Stimulated activated CD8-positive, alpha-beta memory T cell treated with anti-CD3 and anti-CD28 coated beads, Interleukin-15, amount 100 ng/mL, for 4 hours (primary cell): ENCODE results near the gene PGAP6.
"Not testable (repeated sequence)": the region's sequence is repeated elsewhere in the genome, so short reads cannot be mapped to it uniquely, and the experiment has no call there.

Experiments used
- DNase-seq, 2 donors: peaks; one replicate each; pipeline ENCODE4 v3.0.0-alpha.2; 2020; ENCODE audit warnings: low read depth in 2 of 2

PGAP6 gene

GRCh38 chr16:379183-379960 lies 2.4 kb downstream of the PGAP6 start:
- DNase-seq, result no peak

GRCh38 chr16:378821-379182 lies 3.0 kb downstream of the PGAP6 start:
- no peak for DNase-seq

GRCh38 chr16:378113-378820 lies 3.5 kb downstream of the PGAP6 start:
- not testable (repeated sequence) for DNase-seq

GRCh38 chr16:377419-377951 lies 4.3 kb downstream of the PGAP6 start:
- DNase-seq, result no peak

DNA sequence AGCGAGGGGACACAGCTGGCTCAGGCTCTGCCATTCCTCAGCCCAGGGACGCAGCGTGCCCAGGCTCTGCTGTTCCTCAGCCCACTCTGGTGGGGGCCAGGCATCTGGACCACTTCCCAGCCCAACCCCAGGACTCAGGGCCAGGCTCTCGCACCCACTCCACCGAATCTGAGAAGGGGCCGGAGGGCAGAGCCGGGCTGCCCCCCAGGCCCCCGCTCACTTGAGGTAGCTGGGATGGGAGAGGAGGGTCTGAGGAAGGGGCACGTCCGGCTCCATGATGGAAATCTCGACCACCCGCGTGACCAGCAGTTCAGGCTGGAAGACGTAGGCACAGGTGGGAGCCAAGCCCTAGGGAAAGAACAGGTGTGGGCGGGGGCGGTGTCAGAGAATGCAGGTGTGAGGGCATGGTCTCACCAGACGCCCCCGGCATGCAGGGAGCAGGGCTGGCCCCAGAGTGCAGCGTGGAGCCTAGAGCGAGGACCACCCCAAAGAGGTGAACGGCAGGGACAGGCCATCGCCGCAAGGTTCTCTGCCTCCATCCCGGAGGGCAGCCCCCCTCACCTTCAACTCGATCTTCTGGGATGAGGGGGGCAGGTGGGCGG lies 4.9 kb downstream of the PGAP6 start:
- no peak for DNase-seq

DNA sequence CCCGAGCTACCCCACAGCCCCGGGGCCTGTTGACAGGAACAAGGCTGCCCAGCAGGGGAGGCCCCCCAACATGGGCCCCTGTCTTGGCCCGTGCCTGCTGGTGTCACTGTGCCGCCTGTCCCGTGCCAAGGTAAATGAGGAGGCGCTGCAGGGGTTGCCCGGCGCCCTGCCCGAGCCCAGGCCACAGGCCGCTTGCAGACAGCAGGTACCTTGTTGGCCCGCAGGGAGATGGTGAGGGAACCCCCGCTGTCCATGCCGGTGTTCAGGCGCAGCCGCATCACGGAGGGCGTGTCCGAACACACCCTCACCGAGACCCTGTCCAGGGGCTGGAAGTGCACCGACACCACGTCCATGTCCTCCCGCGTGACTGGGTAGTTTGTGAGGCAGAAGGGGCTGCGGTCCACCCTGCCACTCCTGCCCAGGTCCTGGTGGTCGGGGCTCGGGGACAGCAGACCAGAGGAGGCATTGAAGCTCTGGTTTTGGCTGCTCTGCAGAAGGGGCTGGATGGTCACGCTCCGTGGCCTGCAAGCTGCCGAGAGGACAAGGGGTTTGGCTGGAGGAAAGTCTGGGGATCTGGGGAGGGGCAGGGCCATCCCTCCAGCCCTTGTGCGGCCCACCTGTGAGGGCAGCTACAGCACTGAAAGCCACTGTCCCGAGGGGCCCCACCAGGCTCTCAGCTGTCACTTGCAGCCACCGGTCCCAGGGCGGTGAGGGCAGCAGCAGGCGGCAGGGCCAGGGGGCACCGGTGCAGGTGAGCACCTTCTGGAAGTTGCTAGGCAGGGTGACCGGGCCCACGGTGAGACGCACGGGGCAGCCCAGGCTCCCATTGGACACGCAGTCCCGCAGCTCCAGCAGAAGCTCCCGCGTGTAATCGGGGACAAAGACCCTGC lies 5.6 kb downstream of the PGAP6 start:
- no peak for DNase-seq

- no peak for DNase-seq
Observed at GRCh38 chr16:375212-375611, 6.6 kb downstream of the PGAP6 start.

GRCh38 chr16:374616-374926 lies 7.2 kb downstream of the PGAP6 start:
- DNase-seq, result no peak

- no peak for DNase-seq
Observed at GRCh38 chr16:373848-374615, 7.7 kb downstream of the PGAP6 start.

- DNase-seq, result no peak
Observed at GRCh38 chr16:373020-373598, 8.7 kb downstream of the PGAP6 start.

DNA sequence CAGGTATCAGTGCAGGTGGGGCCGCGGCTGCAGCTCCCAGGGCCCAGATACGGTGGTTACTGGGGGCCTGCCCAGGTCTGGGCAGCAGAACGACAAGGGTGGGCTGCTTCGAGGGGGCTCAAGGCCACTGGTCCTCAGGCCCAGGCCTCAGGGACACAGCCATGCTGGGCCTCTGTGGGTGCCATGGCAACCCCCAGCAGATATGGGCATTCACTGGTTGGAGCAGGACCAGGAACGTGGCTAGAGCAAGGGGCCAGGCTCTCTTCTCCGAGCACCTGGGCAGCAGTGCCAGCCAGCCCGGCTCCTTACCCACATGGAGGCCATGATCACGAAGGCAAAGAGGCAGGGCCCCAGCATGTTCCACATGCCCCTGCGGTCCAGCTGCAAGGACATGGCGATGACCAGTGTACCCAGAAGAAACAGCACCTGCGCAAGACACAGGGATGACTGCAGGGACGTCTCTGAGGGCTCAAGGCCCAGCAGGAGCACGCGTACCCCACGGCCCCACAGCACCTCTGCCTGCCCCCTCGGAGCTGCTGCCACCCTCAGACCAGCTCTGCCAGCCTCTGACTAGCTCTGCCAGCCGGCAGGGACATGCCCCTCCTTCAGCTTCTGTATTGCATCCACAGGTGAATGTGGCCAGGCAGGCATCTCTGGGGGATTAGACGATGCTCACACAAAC lies 9.3 kb downstream of the PGAP6 start:
- no peak for DNase-seq

- DNase-seq, result no peak
Observed at GRCh38 chr16:371515-372301, 10.1 kb downstream of the PGAP6 start.

DNA sequence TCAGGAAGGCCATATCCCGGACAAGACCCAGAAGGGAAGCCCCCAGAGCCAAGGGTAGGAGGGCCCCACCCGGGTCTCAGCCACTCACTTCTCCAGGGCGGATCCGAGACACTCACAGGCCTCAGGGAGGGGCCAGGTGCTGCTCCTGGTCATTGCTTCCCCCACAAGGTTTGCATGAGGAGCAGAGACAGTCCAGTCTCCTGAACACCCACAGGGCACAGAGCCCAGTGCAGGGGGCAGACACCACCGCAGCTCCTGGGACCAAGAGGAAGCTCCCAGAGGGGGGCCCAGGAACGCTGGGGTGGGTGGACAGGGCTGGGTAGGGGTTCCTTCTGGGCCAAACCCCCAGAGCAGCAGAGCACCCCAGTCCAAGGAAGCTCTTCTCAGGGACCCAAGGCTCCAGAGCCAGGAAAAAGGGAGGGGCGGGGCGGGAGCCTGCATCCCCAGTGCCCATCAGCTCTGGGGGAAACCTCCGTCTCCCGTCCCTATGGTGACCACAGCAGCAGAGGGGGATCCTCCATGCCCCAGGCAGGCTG lies 10.7 kb downstream of the PGAP6 start:
- no peak for DNase-seq

GRCh38 chr16:370443-370842 lies 11.3 kb downstream of the PGAP6 start, which contains the start of gene MRPL28:
TSS of gene MRPL28 (minus strand) at chr16:370538. CDS start at chr16:370218, 320 bp downstream.
- peak; percentile 76 to 88 for DNase-seq

DNA sequence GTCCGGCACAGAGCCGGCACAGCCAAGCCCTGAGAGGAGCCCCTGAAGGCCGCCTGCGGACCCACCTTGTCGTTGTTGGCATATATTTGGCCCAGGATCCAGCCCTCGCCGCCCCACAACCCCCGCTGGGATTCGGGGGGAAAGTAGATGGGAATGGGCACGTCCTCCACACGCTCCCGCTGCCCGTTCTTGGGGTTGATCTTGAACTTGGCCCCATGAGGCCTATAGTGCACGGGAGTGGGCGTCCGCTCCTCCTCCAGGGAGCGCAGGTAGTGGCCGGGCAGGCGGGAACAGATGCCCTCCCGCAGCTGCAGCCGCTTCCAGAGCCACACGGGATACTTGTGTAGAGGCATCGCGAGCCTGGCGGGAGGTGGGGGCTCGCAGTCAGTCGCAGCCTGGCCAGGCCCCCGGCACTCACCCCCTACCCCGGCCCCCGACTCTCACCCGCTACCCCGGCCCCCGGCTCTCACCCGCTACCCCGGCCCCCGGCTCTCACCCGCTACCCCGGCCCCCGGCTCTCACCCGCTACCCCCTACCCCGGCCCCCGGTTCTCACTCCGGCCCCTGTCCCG lies 11.8 kb downstream of the PGAP6 start:
- no peak for DNase-seq

GRCh38 chr16:369275-369865 lies 12.4 kb downstream of the PGAP6 start:
- DNase-seq, result no peak

DNA sequence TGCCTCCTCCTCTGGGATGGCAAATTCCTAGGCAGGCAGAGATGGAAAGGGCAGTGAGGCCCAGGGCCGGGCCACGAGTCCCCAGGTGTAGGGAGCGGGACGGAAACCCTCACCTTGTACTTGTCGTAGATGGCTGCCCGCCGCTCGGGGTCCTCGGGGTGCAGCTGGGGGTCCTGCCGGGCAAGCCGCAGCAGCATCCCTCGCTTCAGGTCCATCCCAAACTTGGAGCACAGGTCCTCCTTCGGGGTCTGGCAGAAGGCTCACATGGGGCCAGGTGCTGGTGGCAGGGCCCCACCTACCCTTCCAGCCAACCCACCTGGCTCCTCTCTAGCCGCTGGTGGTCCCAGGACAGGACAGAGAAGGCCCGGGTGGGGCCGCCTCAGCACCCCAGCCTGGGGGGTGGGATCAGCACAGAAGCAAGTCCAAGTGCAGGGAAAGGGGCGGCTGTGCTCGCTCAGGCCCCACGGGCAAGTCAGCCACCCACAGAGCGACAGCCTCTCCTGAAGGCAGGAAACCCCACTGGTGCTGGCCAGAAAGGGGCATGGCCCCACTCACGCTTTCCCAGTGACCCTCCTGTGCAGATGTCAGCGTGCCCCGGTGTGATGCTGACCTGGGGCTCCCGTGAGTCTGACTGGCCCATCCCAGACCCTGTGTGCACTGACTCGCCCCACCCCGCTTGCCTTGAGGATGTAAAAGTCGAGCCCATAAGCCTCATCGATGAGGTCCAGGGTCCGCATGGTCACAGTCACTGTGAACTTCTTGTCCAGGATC lies 13.2 kb downstream of the PGAP6 start:
- DNase-seq, result no peak
